T-helper 2 cell (primary cell): Measurements from ENCODE around the gene FOXF2.

Experiments used
- DNase-seq, 5 experiments: peaks; one replicate each; pipeline versions ENCODE4 v3.0.0 to v3.0.0-alpha.2; 2012 to 2022

FOXF2 gene

DNA sequence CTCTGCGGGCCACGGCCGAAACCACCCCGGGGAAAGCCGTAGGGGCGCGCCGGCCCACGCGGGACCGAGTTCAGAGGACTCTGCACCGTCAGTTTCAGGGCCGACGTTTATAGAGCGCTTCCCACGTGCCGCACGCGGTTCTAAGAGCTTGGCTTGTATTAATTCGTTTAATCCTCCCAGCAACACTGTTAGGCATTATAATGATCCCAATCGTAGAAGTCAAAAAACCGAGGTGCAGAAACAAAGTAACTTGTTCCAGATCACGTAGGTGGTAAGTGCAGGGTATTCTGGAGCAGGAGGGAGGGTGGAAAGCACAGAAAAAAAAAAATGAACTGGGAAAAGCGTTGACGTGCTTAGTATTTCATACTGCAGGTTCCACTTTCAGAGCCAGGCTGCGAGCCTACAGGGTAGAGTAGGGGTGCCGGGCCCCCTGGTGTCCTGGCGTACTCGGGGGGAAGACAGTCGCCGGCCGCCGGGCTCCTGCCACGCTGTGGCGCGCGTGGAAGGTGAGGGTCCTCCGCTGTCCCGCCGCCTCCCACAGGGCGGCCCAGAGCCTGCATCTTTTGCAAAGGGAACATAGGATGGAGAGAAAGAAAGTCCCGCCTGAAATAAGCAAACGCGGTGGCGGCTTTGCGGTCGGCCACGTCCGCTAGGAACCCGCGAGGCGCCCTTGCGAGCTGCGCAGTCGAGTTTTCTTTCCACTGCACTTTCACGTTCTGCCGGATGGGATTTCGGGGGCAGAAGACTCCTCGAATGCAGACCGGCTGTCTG, 10.2 kb upstream of the FOXF2 start:
- DNase-seq, result peak in 1 of 5 experiments; percentile 45

DNA sequence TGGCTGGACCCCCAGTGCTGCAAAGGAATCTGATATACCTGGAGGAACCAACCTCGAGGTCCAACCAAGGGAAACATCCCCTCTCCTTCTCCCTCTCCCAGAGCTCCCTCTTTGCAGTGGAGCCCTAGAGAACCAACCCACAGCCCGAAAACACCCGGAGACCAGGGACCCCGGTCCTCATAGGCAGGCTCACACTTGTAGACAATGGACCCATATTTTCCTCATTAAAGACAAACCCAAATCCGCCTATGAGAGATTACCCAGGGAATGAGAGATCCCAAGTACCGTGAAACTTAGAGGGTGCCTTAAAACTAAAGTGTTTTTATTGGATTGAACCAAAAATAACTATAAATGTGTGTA, 9.6 kb upstream of the FOXF2 start:
- DNase-seq, result no peak

DNA sequence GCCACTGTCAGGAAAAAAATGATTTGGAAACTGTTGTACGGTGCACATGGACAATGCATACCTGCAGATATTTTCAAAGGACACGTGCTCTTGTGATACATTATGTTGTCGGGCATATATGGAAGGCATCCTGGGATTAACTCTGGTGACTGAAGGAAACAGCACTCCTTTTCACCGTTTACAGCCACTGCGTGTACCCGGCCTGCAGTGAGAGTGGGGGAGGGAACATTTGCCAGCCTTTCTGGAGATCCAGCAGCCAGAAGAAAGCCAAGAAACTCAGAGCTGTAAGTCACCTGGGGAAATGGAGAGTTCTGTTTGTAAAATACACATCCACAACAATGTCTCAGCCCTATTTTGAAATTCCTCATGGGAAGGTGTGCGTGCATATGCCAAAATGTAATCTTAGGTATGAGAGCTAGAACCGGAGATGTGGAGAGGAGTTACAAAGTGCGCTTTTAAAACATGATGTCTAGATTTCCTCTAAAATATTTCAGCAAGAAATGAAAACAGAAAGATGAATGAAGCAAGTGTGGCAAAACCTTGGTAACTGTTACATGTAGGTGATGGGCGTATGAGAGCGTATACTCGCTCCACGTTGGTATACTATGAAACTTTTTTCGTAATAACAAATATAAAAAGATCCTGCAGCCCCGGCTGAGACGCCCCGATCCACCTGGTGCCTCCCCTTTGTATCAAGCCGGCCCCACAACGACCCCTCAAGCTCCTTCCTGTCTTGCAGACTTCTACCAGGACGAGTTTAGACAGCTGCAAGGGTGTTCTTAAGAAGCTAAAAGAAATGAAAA, 8.6 kb upstream of the FOXF2 start:
- no peak for DNase-seq

DNA sequence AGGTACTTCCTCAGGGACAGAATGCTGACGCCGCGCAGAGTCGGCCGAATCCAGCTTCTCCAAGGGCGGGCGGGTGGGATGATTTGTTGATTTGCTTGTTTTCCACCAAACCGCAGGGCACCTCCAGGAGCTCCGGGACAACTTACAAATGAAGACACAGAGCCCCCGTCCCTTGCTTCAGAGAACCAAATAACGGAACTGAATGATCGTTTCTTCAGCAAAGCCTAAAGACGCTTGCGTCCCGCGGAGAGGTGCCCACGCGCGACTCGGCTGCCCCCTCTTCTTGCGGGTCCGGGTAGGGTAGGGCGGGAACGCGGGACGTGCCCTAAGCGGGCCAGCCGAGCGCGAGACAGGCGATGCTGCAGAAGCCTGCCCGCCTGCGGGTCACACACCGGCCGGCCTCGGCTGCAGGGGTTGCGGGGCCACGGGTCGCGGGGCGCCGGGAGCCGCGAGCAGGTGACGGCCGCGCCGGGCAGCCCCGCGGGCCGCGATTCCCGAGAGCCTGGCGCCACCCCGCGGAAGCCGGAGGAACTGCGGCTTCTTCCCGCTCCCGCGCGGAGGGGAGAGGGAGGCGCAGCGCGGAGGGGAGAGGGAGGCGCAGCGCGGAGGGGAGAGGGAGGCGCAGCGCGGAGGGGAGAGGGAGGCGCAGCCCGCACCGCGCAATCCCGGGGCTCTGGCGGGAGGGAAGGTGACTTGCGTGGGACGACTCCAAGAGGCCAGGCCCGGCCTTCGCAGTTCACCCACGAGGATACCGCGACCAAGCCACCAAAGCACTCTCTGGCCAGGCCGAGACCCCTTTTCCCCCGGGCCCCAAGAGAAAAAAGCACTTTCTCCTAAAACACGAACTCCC, 7.7 kb upstream of the FOXF2 start:
- peak in 3 of 5 experiments; percentile 37 to 50 (median 44) for DNase-seq

DNA sequence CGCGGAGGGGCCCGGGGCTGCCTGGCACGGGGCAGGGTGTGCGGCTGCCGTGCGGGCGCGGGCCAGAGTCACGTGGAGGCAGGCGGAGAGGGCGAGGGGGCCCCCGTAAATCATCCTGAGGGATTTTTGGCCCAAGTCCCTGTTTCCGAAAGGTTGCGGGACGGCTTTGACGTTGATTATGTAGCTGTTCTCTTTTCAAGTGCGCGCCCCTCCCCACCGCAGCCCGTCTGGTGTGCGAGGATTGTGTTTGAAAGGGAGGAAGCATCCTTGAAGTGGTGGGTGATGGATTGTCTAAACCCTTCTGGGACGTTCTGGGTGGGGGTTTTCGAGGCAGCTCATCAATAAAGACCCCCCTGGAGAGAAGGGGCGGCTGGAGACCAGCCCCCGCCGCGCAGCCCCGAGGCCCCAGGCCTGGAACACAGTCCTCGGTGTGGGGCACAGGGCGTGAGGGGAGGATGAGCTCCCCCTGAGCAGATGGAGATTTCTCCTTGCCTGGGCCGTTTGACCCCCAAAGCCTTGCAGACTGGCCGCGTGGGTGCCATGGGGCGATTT, 7.0 kb upstream of the FOXF2 start:
- DNase-seq, result no peak

DNA sequence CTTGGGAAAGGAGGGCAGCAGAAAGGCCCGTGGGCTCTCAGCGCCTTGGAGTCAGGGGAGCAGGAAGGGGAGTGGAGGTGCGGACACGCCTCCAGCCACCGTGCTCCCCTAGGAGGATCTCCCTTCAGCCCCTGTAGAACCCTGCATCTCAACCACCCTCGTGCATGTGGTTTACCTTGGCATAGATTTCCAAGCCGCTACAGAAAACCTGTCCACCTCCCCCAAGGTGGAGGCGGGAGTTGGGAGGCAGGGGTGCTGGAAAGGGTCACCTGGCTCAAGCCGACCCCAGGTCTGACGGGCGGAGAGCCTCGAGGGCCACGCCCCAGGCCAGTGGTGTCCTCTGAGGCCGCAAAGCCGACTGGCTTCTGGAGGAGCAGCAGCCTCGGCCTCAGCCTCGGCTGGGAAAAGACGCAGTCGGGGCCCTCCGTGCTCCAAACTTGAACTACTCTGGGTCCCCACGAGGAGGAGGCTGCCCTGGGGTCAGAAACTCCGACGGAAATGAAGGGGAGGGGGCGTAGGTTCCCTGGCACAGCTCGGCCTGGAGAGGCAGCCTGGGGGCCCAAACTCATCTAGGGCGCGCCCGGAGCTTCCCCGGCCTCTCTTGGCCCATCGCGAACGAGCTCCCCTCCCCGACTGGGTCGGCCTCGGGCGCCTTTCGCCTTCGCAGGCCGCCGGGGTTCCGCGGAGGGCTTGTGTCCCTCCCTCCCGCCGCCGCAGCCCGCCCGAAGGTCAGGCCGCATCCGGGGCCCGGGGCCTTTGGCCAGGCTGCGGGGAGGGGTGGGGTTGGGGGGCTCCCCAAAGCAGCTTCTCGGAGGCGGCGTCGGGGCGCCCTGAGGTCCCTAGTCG, 6.3 kb upstream of the FOXF2 start:
- no peak for DNase-seq

DNA sequence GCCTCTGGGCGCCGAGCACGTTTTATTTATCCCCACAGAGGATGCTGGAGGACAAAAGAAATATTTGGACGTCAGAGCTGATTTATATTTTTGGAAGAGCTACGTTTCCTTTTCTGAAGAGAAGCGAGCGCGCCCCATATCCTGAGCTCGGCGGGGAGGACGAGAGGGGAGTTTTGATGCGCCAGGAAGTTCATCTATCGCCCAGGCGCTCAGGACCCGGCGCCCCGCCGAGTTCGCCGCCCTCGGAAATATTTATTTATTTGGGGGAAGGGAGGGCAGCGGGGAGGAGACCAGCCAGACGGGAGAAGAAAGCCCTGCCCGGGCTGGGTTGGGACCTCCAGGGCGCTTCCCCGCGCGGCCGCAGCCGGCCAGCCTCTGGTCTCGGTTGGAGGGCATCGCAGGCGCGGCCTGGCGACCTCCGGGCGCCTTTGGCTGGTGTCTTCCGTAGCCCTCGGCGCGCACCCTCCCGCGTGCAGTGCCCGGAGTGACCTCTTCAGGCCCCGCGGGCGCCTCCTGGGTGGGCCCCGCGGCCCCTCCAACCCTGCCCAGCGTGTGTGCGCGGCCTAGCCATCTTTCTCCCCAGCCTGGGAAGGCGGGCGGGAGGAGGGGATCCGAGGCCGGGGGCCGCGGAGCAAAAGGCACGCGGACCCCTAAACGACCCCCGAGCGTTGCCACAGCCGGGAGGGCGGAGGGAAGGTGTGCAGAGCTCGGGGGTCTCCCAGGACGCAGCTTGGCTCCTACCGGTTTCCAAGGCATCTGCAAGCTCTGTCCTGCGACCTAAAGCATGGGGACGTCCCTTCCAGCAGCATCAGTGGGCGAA, 5.4 kb upstream of the FOXF2 start:
- DNase-seq, result no peak

DNA sequence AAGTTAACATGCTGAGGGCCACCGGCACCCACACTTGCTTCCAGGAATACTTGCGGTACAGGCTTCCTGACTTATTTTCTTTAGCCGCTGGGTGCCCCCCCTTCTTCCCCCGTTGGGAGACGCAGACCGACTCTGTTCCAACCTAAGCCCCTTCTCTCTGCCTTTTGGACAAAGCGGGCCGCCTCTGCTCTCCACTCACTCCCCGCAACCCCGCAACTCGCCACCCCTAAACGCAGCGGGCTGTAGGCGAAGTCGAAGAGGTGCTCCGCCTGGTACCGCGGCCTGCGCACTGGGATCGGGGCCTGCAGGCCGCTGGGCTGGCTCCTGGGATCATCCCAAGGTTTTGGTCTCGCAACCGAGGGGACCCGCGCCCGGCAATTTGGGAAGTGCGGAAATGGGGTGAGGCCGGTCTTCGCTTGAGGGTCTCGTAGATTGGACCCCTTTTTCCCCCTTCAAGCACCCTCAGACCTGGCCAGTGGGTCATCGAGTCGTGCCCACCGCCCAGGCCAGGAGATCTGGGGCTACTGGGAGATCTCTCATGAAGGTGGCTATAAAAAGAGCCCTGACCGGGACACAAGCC, 4.7 kb upstream of the FOXF2 start:
- DNase-seq, result no peak

DNA sequence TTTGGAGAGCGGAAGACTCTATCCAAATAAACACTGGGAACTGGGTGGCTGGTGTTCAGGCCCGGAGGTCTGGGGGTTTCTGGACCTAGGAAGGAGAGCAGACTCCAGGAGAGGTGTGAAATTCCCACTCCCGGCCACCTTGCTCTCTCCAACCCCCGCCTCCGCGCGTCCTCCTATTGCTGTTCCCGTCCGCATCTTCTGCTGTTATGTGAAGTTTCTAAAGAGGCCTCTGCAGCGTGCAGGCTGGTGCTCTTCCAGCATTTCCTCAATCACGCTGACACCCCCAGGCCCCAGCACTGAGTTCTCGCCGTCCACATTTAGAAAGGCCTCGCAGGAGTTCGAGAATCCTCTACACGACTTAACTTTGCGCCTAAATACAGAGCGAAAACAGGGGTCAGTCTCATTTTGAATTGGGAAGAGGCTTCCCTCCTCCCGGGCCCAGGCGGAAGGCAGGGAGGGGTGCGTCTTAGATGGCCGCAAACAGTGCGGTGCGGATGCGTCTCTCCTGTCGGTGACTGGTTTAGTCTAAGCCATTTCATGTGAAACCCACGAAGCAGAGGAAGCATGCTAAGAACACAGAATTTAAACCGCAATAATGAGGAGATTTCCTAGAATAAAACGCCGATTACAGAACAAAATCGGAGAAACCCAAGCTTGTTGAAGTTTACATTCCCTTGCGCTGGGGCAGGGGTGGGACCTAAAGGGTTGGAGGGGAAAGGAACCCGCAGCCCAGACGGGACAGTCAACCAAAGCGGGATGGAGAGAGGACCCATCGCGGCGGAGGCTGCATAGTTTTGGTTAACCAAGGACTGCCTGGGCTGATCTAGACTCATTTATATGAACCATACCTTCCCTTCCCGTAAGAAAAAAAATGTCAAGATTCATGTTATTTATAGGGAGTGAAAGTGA, 4.0 kb upstream of the FOXF2 start:
- DNase-seq, result no peak

DNA sequence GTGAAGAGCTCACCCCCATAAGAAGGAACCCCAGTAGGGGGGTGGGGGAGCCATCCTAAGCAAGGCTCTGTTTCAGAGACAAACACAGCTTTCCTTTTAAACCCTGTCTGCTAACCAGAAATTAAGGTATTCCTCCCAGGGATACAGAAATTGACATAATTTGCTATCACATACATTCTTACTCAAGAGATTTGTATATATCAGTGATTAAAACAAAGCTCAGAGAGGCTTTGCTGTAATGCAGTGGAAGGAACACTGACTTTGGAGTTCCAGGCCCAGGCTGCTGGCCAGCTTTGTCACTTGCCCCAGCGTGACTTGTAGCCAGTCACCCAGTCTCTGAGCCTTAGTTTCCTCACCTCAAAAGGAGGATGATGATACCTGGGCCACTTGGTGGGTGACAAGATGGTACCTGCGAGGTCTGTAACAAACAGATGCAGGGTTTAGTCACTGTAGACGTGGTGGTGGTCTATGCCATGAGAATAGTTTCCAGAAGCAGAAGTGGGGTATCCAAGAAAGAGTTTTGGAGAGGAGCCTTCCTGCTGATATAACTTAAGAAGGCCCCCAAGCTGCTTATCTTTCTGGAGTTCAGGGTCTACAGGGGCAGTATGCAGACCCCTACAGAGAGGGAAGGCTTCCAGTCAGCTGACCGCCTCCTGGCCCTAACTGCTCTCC, 3.2 kb upstream of the FOXF2 start:
- DNase-seq, result no peak

DNA sequence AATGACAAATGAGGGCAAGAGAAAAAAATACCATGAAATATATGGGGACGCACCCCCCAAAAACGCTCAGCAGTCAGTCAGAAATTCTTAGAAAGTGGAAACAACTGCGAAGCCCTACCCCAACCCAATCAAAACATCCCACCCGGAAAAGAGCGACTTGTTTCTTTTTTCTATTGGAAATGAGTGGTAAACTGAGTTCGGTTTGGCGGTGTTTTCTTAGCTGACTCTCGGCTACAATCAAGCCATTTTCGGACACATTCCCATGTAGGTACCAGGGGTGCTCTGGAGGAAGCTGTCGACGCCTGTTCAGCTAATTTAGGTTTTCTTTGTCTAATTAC, 1.9 kb upstream of the FOXF2 start:
- no peak for DNase-seq

DNA sequence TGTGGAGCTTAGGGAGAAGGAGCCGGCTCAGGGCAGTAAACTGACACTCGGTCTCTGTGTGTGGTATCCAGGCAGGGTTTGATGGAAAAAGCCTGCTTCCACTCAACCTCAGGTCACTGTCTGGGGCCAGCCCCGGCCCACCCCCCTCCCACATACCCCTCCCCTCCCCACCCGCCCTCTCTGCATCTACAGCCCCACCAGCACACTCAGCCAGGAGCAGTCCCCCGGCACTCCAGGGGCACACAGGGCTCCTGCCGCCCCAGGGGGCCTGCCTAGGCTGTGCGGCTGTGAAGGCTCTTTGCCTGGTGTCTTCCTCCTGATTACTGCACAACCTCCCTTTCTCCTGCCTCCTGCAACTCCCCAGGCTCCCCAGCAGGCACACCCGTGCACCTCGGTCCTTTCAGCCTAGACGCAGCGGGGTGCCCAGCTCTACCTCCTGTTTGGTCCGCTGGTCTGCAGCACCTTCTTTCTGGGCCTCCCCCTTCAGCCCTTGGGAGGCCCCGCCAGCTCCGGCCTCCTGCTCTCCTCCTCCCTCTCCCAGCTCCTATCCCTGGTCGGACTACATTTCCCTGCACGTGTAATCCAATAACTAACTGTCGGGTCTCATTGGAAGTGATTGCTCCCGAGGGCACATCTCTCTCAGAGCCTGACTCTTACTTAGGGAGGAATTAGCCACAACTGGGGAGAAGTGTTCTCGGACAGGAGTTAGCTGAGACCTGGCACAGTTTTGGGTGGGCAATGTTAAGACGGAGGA, 1.3 kb upstream of the FOXF2 start:
- DNase-seq, result no peak

DNA sequence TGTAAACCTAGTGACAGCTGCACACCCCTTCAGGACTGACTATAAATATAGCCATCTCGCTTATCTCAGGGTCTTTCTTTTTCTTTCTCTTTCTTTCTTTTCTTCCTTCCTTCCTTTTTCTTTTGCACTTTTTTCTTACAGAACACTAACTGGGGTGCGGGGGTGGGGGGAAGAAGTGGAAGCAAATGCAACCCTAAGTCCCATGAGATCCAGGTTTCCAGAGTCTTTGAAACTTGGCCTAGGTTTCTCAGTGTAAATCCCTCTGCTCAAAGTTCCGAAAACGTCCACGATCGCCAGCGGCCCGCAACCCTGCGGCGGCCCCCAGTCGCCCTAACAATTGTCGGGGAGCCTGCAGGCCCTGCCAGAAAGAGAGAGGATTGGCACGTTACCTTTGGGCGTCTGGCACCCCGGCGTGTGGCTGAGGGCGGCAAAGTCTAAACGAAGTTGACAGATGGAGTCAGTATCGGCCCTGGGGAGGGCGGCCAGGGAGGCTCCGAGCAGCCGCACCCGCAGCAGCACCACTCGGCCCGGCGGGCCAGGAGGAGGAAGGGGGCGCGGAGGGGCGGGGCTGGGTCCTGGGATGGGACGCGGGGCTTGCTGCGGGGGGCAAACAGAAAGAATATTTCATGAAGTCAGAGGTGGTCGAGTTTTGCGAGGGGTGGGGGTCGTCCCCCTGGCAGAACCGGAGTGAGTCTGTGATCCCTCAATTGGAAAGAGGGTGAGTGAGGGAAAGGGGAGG, 577 bp upstream of the FOXF2 start:
- DNase-seq, result no peak

DNA sequence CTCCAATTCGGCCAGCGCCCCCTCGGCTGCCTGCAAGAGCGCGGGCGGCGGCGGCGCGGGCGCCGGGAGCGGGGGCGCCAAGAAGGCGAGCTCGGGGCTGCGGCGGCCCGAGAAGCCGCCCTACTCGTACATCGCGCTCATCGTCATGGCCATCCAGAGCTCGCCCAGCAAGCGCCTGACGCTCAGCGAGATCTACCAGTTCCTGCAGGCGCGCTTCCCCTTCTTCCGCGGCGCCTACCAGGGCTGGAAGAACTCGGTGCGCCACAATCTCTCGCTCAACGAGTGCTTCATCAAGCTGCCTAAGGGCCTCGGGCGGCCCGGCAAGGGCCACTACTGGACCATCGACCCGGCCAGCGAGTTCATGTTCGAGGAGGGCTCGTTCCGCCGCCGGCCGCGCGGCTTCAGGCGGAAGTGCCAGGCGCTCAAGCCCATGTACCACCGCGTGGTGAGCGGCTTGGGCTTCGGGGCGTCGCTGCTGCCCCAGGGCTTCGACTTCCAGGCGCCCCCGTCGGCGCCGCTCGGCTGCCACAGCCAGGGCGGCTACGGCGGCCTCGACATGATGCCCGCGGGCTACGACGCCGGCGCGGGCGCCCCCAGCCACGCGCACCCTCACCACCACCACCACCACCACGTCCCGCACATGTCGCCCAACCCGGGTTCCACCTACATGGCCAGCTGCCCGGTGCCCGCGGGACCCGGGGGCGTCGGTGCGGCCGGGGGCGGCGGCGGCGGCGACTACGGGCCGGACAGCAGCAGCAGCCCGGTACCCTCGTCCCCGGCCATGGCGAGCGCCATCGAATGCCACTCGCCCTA, 963 bp downstream of the FOXF2 start:
- DNase-seq, result peak in 1 of 5 experiments; percentile 49

DNA sequence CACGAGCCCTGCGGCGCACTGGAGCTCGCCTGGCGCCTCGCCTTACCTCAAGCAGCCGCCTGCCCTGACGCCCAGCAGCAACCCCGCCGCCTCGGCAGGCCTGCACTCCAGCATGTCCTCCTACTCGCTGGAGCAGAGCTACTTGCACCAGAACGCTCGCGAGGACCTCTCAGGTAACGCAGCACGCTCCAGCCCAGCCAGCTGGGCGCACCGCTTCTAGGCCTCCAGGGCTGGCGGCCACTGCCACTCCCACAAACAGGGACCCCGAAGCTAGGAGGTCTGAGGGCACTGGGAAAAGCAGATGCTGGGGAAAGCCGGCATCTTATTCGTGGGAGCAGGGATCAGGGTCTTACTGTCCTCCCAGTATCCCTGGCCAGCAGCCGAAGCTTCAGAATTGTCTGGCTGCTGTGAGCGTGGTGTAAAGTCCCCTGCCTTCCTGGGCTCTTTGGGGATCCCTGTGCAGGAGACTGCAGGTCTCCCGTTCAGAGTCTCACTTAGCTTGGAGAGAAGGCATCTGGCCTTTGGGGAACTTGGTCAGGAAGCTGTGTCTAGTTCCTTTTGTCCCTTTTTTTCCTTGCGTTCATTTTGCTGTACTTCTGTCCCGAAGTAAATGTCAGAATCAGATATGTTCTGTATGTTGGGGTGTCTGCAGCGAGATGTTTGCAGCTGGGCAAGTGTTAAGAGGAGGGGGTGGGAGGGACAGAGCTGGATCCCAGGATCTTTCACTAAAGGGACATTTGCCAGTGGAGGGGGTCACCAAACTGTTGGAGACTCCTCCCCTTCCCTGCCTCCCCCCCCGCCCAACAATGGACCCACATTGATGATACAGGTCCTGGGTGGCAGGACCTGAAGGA, 1.8 kb downstream of the FOXF2 start:
- no peak for DNase-seq

DNA sequence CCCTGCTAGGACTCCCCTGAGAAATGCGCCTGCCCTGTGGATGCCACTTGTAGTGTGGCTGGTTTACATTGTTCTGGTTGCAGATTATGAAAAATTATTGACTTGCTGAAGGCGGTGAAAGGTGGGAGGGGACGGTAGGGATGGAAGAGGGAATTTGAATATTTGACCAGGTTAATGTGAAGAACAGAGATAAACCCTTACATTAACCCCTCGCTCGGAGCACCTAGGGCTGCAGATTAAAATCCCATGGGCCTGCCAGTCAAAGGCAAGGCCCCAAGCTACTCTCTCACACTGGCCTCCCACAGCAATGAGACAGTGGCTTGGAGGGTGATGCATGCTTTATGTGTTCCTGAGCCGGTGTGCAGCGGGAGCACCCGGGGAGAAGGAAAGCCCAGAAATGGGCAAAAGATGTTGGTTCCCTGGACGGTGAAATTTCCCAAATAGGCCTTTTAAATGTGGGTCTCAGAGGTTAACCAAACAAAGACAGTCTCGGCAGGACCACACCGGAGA, 2.5 kb downstream of the FOXF2 start:
- DNase-seq, result no peak
